HepG2 (cell line): Measurements from ENCODE around the gene CUL9. TPM values are rescaled to one million over a fixed set of nuclear protein-coding genes. Genes with fewer than 3 reads are reported as not detected.

Experiments used
- BHLHE40 ChIP-seq: IDR thresholded peaks from 2 replicates; pipeline ENCODE4 v1.6.1; 2011; ENCODE audit warnings: low read length, improper control_type of control experiment
- CHCHD3 ChIP-seq: sonication (generic); formaldehyde crosslinking; IDR thresholded peaks from 2 replicates; pipeline ENCODE4 v1.8.0; 2022; ENCODE audit warnings: mild to moderate bottlenecking, missing genetic modification reagents, moderate library complexity
- GTF3A ChIP-seq: sonication (generic); formaldehyde crosslinking; conservative IDR thresholded peaks from 2 replicates; pipeline ENCODE4 v1.4.0; 2020; ENCODE audit warnings: mild to moderate bottlenecking, missing genetic modification reagents
- HDAC6 ChIP-seq: fragments of 200-600 bp; sonication (generic); IDR thresholded peaks from 2 replicates; pipeline ENCODE4 v1.7.0; 2017; ENCODE audit warnings: mild to moderate bottlenecking, antibody characterized with exemption, low read length, low read depth
- HNRNPUL1 ChIP-seq: fragments of 200-400 bp; formaldehyde crosslinking; IDR thresholded peaks from 2 replicates; pipeline ENCODE4 v1.6.1; 2017; ENCODE audit warnings: low read depth, mild to moderate bottlenecking, low read length, moderate library complexity
- MZF1 ChIP-seq: sonication (generic); formaldehyde crosslinking; IDR thresholded peaks from 2 replicates; pipeline ENCODE4 v1.8.1; 2023; ENCODE audit warnings: mild to moderate bottlenecking, missing genetic modification reagents, borderline replicate concordance
- NONO ChIP-seq, 2 experiments: fragments of 450-650 bp in 1 of 2; sonication (generic) in 1 of 2; formaldehyde crosslinking in 1 of 2; IDR thresholded peaks in 1 of 2; conservative IDR thresholded peaks in 1 of 2; 2 replicates each; pipeline versions ENCODE4 v1.6.1 to v1.8.0; 2017 to 2022; ENCODE audit warnings: mild to moderate bottlenecking in 1 of 2, missing genetic modification reagents in 1 of 2, moderate library complexity in 1 of 2
- RNF2 ChIP-seq: fragments of 450-650 bp; conservative IDR thresholded peaks from 2 replicates; pipeline ENCODE4 v1.6.1; 2016; ENCODE audit warnings: low read depth
- RXRB ChIP-seq: IDR thresholded peaks from 2 replicates; pipeline ENCODE4 v1.6.1; 2016; ENCODE audit warnings: borderline replicate concordance, missing genetic modification reagents, missing compliant biosample characterization
- SKI ChIP-seq: fragments of 450-650 bp; IDR thresholded peaks from one replicate; pipeline ENCODE4 v1.6.1; 2018; ENCODE audit warnings: mild to moderate bottlenecking; ENCODE audit not compliant: partially characterized antibody
- SMC3 ChIP-seq: IDR thresholded peaks from 2 replicates; pipeline ENCODE4 v1.6.1; 2011; ENCODE audit warnings: low read length, improper control_type of control experiment
- TAF15 ChIP-seq: fragments of 200-400 bp; formaldehyde crosslinking; IDR thresholded peaks from one replicate; pipeline ENCODE4 v1.6.1; 2018; ENCODE audit warnings: mild to moderate bottlenecking, low read depth, low read length; ENCODE audit not compliant: poor library complexity, severe bottlenecking
- TRIM24 ChIP-seq: sonication (generic); formaldehyde crosslinking; IDR thresholded peaks from 2 replicates; pipeline ENCODE4 v1.8.0; 2022; ENCODE audit warnings: mild to moderate bottlenecking, missing genetic modification reagents
- ZBTB38 ChIP-seq: sonication (generic); formaldehyde crosslinking; IDR thresholded peaks from 2 replicates; pipeline ENCODE4 v1.5.1; 2020; ENCODE audit warnings: mild to moderate bottlenecking, missing genetic modification reagents
- ZNF282 ChIP-seq: fragments of 450-650 bp; IDR thresholded peaks from 2 replicates; pipeline ENCODE4 v1.6.1; 2018; ENCODE audit not compliant: partially characterized antibody
- ZNF335 ChIP-seq: sonication (generic); formaldehyde crosslinking; IDR thresholded peaks from 2 replicates; pipeline ENCODE4 v1.4.0; 2020; ENCODE audit warnings: missing genetic modification reagents
- ZNF703 ChIP-seq: sonication (generic); formaldehyde crosslinking; IDR thresholded peaks from 2 replicates; pipeline ENCODE4 v1.5.1; 2020; ENCODE audit warnings: missing genetic modification reagents, mild to moderate bottlenecking, moderate library complexity, borderline replicate concordance
- ZNF792 ChIP-seq: IDR thresholded peaks from 2 replicates; pipeline ENCODE4 v1.6.1; 2016
- polyA plus RNA-seq, 8 experiments: library from polyadenylated mRNA; depleted of rRNA in 3 of 8; stranded (reverse) in 7 of 8; unstranded in 1 of 8; fragments of >200 nt; fragmentation: Illumina TruSeq in 4 of 8; extraction: Trizol in 4 of 8; gene quantifications; 2 replicates each; pipeline versions ENCODE4 v1.2.1 to v1.2.3, GENCODE V29; 2011 to 2016; ENCODE audit warnings: low read depth in 4 of 8, missing spikeins in 1 of 8, mixed read lengths in 1 of 8; ENCODE audit not compliant: insufficient read depth in 1 of 8
- total RNA-seq, 5 experiments: library from RNA; depleted of rRNA; stranded (reverse); fragments of >200 nt; fragmentation: Illumina TruSeq; extraction: Trizol; gene quantifications; 2 replicates each; pipeline ENCODE4 v1.2.3, GENCODE V29; 2016; ENCODE audit warnings: low read depth in 1 of 5
- TF ChIP-seq, protein P1 (sequence below): sonication (generic); formaldehyde crosslinking; IDR thresholded peaks from 2 replicates; pipeline ENCODE4 v1.4.0; 2020; ENCODE audit warnings: mild to moderate bottlenecking, missing genetic modification reagents
- TF ChIP-seq, protein P2 (sequence below): sonication (generic); formaldehyde crosslinking; IDR thresholded peaks from 2 replicates; pipeline ENCODE4 v1.5.0; 2020; ENCODE audit warnings: mild to moderate bottlenecking, missing genetic modification reagents
- TF ChIP-seq, protein P3 (sequence below): sonication (generic); formaldehyde crosslinking; IDR thresholded peaks from 2 replicates; pipeline ENCODE4 v1.5.1; 2020; ENCODE audit warnings: missing genetic modification reagents, mild to moderate bottlenecking, borderline replicate concordance
- TF ChIP-seq, protein P4 (sequence below): sonication (generic); formaldehyde crosslinking; IDR thresholded peaks from 2 replicates; pipeline ENCODE4 v1.4.0; 2020; ENCODE audit warnings: missing genetic modification reagents
- TF ChIP-seq, protein P5 (sequence below): sonication (generic); formaldehyde crosslinking; IDR thresholded peaks from 2 replicates; pipeline ENCODE4 v1.4.0; 2020; ENCODE audit warnings: low read depth, mild to moderate bottlenecking, missing genetic modification reagents

Gene CUL9
- total and polyA plus RNA-seq, 2 of the 13 experiments (the other 11 are each of a cell fraction or from before 2014, with no cell fraction given): 11.4 to 13.7 TPM

DNA sequence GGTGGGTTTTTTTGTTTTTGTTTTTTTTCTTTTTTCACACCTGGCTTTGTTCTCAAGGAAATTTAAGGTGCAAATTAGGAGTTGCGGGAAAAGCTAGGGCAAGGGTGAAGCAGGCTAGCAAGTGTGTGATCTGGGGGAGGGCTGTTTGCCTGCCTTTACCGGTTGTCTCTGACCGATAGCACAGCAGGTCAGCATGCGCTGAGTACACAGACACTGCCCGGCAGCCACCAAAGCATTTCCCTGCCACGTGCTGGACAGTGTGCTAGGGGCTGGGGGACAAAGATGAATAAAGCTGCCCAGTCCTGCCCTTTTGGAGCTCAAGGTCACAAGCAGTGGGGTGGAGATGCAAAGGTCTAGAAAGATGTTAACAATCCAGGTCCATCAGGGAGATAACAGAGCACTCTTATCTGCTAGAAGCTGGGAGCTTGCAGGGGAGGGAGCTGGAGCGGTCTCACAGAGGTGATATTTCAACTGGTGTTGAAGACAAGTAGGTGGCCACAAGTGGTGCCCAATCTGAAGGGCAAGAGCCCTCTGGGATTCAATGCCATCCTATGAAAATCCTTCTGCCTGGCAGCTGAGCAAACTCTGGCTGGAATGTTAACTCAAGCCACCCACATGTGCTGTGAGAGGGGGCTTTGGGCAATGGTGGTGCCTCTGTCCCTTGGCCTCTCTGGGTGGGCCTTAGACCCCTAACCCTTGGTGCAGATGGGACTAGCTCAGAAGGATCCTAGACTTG is 85.8 kb downstream of the CUL9 start (continued):
- peak; percentile 60 for TF ChIP-seq SMC3
- TF ChIP-seq, protein P1, sequence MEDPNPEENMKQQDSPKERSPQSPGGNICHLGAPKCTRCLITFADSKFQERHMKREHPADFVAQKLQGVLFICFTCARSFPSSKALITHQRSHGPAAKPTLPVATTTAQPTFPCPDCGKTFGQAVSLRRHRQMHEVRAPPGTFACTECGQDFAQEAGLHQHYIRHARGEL: peak; percentile 88
- TF ChIP-seq, protein P2, sequence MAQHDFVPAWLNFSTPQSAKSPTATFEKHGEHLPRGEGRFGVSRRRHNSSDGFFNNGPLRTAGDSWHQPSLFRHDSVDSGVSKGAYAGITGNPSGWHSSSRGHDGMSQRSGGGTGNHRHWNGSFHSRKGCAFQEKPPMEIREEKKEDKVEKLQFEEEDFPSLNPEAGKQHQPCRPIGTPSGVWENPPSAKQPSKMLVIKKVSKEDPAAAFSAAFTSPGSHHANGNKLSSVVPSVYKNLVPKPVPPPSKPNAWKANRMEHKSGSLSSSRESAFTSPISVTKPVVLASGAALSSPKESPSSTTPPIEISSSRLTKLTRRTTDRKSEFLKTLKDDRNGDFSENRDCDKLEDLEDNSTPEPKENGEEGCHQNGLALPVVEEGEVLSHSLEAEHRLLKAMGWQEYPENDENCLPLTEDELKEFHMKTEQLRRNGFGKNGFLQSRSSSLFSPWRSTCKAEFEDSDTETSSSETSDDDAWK (CRISPR knock-in tag): no peak
- TF ChIP-seq RNF2: peak; percentile 78
- peak; percentile 97 for TF ChIP-seq ZNF703
- no peak for TF ChIP-seq TAF15
- TF ChIP-seq NONO (IDR thresholded peaks at IDR 0.05): no peak
- TF ChIP-seq NONO (CRISPR knock-in tag; conservative IDR thresholded peaks at IDR 0.05): peak; percentile 100
- TF ChIP-seq, protein P3, sequence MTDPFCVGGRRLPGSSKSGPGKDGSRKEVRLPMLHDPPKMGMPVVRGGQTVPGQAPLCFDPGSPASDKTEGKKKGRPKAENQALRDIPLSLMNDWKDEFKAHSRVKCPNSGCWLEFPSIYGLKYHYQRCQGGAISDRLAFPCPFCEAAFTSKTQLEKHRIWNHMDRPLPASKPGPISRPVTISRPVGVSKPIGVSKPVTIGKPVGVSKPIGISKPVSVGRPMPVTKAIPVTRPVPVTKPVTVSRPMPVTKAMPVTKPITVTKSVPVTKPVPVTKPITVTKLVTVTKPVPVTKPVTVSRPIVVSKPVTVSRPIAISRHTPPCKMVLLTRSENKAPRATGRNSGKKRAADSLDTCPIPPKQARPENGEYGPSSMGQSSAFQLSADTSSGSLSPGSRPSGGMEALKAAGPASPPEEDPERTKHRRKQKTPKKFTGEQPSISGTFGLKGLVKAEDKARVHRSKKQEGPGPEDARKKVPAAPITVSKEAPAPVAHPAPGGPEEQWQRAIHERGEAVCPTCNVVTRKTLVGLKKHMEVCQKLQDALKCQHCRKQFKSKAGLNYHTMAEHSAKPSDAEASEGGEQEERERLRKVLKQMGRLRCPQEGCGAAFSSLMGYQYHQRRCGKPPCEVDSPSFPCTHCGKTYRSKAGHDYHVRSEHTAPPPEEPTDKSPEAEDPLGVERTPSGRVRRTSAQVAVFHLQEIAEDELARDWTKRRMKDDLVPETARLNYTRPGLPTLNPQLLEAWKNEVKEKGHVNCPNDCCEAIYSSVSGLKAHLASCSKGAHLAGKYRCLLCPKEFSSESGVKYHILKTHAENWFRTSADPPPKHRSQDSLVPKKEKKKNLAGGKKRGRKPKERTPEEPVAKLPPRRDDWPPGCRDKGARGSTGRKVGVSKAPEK (CRISPR knock-in tag): peak; percentile 99; the same call in 1 of the 2 replicates
- TF ChIP-seq HDAC6: no peak
- peak; percentile 90; the same call in 1 of the 2 replicates for TF ChIP-seq MZF1 (CRISPR knock-in tag)
- TF ChIP-seq SKI: peak; percentile 100
- peak; percentile 88; the same call in 1 of the 2 replicates for TF ChIP-seq ZNF335 (CRISPR knock-in tag)
- TF ChIP-seq, protein P4, sequence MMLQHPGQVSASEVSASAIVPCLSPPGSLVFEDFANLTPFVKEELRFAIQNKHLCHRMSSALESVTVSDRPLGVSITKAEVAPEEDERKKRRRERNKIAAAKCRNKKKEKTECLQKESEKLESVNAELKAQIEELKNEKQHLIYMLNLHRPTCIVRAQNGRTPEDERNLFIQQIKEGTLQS (CRISPR knock-in tag): peak; percentile 78
- peak; percentile 99 for TF ChIP-seq ZNF792 (CRISPR knock-in tag)
- TF ChIP-seq RXRB (CRISPR knock-in tag): peak; percentile 100
- peak; percentile 99 for TF ChIP-seq ZBTB38 (CRISPR knock-in tag)
- peak; percentile 98 for TF ChIP-seq BHLHE40
- TF ChIP-seq HNRNPUL1: no peak
- no peak for TF ChIP-seq ZNF282
- TF ChIP-seq, protein P5, sequence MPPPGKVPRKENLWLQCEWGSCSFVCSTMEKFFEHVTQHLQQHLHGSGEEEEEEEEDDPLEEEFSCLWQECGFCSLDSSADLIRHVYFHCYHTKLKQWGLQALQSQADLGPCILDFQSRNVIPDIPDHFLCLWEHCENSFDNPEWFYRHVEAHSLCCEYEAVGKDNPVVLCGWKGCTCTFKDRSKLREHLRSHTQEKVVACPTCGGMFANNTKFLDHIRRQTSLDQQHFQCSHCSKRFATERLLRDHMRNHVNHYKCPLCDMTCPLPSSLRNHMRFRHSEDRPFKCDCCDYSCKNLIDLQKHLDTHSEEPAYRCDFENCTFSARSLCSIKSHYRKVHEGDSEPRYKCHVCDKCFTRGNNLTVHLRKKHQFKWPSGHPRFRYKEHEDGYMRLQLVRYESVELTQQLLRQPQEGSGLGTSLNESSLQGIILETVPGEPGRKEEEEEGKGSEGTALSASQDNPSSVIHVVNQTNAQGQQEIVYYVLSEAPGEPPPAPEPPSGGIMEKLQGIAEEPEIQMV (CRISPR knock-in tag): peak; percentile 97
- TF ChIP-seq TRIM24: peak; percentile 98
- TF ChIP-seq CHCHD3 (CRISPR knock-in tag): no peak; the same call in 1 of the 2 replicates
- no peak for TF ChIP-seq GTF3A (CRISPR knock-in tag)
